Fibroblast of lung (primary cell): Measurements from ENCODE around the gene CLP1. TPM values are rescaled to one million over a fixed set of nuclear protein-coding genes. Genes with fewer than 3 reads are reported as not detected.

Experiments used
- DNase-seq, 2 donors: peaks; one replicate each; pipeline versions ENCODE4 v3.0.0 to v3.0.0-alpha.2; 2010; ENCODE audit warnings: low read depth in 2 of 2
- H2AFZ ChIP-seq: 2 replicates; pipeline ENCODE4 v1.5.1; 2012; ENCODE audit warnings: low read length, control low read depth, inconsistent platforms
- H3K27ac ChIP-seq: 2 replicates; pipeline ENCODE4 v1.5.1; 2011; ENCODE audit warnings: low read length, control low read depth; ENCODE audit not compliant: insufficient read depth
- H3K27me3 ChIP-seq: 2 replicates; pipeline ENCODE4 v1.5.1; 2011; ENCODE audit warnings: mild to moderate bottlenecking, low read length; ENCODE audit not compliant: control insufficient read depth, insufficient read depth
- H3K36me3 ChIP-seq: 2 replicates; pipeline ENCODE4 v1.5.1; 2011; ENCODE audit warnings: low read length; ENCODE audit not compliant: control insufficient read depth, insufficient read depth
- H3K4me1 ChIP-seq: 2 replicates; pipeline ENCODE4 v1.5.1; 2011; ENCODE audit warnings: low read length; ENCODE audit not compliant: control insufficient read depth, insufficient read depth; ENCODE audit errors: extremely low read depth
- H3K4me2 ChIP-seq: 2 replicates; pipeline ENCODE4 v1.5.1; 2011; ENCODE audit warnings: low read length, control low read depth; ENCODE audit not compliant: insufficient read depth; ENCODE audit errors: extremely low read depth
- H3K4me3 ChIP-seq, 4 experiments: fragments of 200-600 bp in 1 of 4; sonication (generic) in 1 of 4; replicated peaks in 1 of 4; 2 replicates each; pipeline ENCODE4 v1.5.1; 2011 to 2016; ENCODE audit warnings: low read length in 4 of 4, low read depth in 3 of 4, mild to moderate bottlenecking in 3 of 4, control low read depth in 2 of 4, inconsistent platforms in 1 of 4, mixed read lengths in 1 of 4; ENCODE audit not compliant: insufficient read depth in 1 of 4; ENCODE audit errors: control extremely low read depth in 1 of 4
- H3K79me2 ChIP-seq: 2 replicates; pipeline ENCODE4 v1.5.1; 2012; ENCODE audit warnings: mild to moderate bottlenecking, low read length, inconsistent platforms; ENCODE audit not compliant: control insufficient read depth, insufficient read depth
- H3K9ac ChIP-seq: 2 replicates; pipeline ENCODE4 v1.5.1; 2011; ENCODE audit warnings: mild to moderate bottlenecking, low read length, control low read depth; ENCODE audit not compliant: insufficient read depth
- H3K9me3 ChIP-seq: 2 replicates; pipeline ENCODE4 v1.5.1; 2012; ENCODE audit warnings: low read depth, low read length; ENCODE audit not compliant: control insufficient read depth, insufficient read depth
- H4K20me1 ChIP-seq: 2 replicates; pipeline ENCODE4 v1.5.1; 2011; ENCODE audit warnings: low read length; ENCODE audit not compliant: control insufficient read depth, insufficient read depth; ENCODE audit errors: extremely low read depth
- EZH2 ChIP-seq: IDR thresholded peaks from 2 replicates; pipeline ENCODE4 v1.5.1; 2012; ENCODE audit warnings: low read length, control low read depth, mild to moderate bottlenecking; ENCODE audit errors: missing control alignments
- polyA plus RNA-seq, 2 donors: library from polyadenylated mRNA; depleted of rRNA in 1 of 2; stranded (reverse) in 1 of 2; unstranded in 1 of 2; fragments of >200 nt; gene quantifications; 2 replicates each; pipeline ENCODE4 v1.2.1, GENCODE V29; 2011 to 2012; ENCODE audit warnings: missing spikeins in 1 of 2
- total RNA-seq: library from RNA; depleted of rRNA; stranded (reverse); fragments of >200 nt; gene quantifications from 2 replicates; pipeline ENCODE4 v1.2.1, GENCODE V29; 2014
- TF ChIP-seq, protein P1 (sequence below), 2 donors: IDR thresholded peaks in 1 of 2; conservative IDR thresholded peaks in 1 of 2; 1 replicate in 1 of 2; 2 replicates in 1 of 2; pipeline ENCODE4 v1.5.1; 2011 to 2012; ENCODE audit warnings: low read length in 2 of 2, control low read depth in 1 of 2, inconsistent platforms in 1 of 2, low read depth in 1 of 2, mild to moderate bottlenecking in 1 of 2

Gene CLP1
- total and polyA plus RNA-seq, 2 donors (not counting 1 experiment from before 2014, with no cell fraction given): 13.2 to 24.1 TPM

DNA sequence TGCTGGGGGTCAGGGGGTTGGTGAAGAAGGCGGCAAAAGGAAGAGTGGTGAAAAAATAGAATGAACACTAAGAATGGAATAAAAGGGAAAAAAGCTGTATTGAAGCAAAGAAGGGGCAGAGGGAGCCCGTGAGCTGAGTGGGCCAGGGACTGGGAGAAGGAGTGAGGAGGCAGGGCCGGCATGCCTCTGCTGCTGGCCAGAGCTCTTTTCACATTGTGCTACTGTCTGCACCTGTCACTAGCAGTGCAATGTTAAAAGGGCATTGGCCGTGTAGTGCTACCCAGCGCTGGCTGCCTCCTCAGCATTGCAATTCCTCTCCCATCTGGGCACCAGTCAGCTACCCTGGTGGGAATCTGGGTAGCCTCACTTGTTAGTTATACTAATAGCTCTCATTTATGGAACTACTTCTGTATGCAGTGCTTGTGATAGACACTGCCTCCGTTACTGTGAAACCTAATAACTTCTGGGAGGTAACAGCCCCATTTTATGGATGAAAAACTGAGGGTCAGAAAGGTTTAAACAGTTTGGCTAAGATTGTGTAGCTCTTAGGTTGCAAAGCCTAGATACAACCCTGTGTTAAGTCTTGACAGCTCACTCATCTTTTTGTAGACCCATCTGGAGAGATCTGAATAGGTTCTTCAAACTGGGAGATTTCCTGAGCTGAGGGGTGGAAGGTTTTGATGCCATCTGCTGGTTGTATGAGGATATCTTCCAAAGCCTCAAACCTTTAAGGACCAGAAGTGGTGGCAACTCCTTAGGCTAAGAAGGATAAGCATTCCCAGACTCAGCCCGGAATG lies 16.4 kb upstream of the CLP1 start:
- peak; percentile 48 to 78 for DNase-seq
- Histone ChIP-seq H3K4me3 (peak overlapping the region in 2 of 4 experiments; percentile 86 to 87), H4K20me1 (no peaks in the 10 kb centered on the region), H3K79me2 (peaks cover 34% of the 10 kb centered on the region), H3K4me2 (peak overlapping the region; percentile 99), H3K9me3 (no peaks in the 10 kb centered on the region), H3K4me1 (peaks cover 20% of the 10 kb centered on the region), H3K9ac (no peak overlapping the region), H3K27me3 (peaks cover 3% of the 10 kb centered on the region), H2AFZ (no peak overlapping the region), H3K27ac (no peak overlapping the region), H3K36me3 (no peaks in the 10 kb centered on the region)
- no peak for TF ChIP-seq EZH2
- TF ChIP-seq, protein P1, sequence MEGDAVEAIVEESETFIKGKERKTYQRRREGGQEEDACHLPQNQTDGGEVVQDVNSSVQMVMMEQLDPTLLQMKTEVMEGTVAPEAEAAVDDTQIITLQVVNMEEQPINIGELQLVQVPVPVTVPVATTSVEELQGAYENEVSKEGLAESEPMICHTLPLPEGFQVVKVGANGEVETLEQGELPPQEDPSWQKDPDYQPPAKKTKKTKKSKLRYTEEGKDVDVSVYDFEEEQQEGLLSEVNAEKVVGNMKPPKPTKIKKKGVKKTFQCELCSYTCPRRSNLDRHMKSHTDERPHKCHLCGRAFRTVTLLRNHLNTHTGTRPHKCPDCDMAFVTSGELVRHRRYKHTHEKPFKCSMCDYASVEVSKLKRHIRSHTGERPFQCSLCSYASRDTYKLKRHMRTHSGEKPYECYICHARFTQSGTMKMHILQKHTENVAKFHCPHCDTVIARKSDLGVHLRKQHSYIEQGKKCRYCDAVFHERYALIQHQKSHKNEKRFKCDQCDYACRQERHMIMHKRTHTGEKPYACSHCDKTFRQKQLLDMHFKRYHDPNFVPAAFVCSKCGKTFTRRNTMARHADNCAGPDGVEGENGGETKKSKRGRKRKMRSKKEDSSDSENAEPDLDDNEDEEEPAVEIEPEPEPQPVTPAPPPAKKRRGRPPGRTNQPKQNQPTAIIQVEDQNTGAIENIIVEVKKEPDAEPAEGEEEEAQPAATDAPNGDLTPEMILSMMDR (conservative IDR thresholded peaks at IDR 0.05 in 1 of 2, IDR thresholded peaks at IDR 0.05 in 1 of 2; ENCODE audit: low read depth in 1 of 2, low read length in 2 of 2): peak; percentile 61 to 65

DNA sequence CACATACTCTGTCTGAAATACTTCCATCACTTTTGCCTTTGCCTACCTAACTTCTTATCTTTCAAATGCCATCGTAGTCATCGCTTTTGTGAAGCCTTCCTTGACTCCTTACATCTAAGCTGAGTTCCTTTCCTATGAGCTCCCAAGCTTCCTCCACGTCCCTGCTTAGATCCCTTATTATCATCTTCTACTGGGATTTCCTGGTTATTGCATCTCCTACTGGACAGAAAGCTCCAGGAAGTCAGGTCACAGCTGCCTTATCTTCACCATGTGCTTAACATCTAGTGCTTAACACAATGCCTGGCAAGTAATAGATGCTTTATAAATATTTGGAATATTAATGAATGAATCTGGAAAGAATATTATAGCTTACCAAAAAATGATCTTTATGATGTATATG lies 13.8 kb upstream of the CLP1 start:
- peaks cover 26% of the 10 kb centered on the region for H3K27me3 ChIP-seq

More for the DNA sequence above, 13.8 kb upstream of the CLP1 start:
- Histone ChIP-seq H3K27ac (no peak overlapping the region), H3K79me2 (peaks cover 28% of the 10 kb centered on the region), H3K4me2 (no peak overlapping the region), H3K9ac (no peak overlapping the region), H3K4me3 (no peak overlapping the region), H3K4me1 (peaks cover 28% of the 10 kb centered on the region), H2AFZ (no peak overlapping the region), H3K9me3 (no peaks in the 10 kb centered on the region), H4K20me1 (no peaks in the 10 kb centered on the region), H3K36me3 (no peaks in the 10 kb centered on the region)
- TF ChIP-seq, protein P1 (conservative IDR thresholded peaks at IDR 0.05 in 1 of 2, IDR thresholded peaks at IDR 0.05 in 1 of 2; ENCODE audit: low read depth in 1 of 2, low read length in 2 of 2): peak in 1 of 2 donors; percentile 19
- TF ChIP-seq EZH2: no peak
- no peak for DNase-seq
